Panc1 (cell line): ENCODE measurements around the gene PTPN18.

Experiments
- CTCF ChIP-seq: fragments of 450-650 bp; IDR thresholded peaks from 2 replicates; pipeline ENCODE4 v1.5.1; 2017; ENCODE audit warnings: mild to moderate bottlenecking
- POLR2AphosphoS5 ChIP-seq: IDR thresholded peaks from 2 replicates; pipeline ENCODE4 v1.6.1; 2012; ENCODE audit warnings: mild to moderate bottlenecking, low read depth, low read length, moderate library complexity
- REST ChIP-seq, 2 experiments: IDR thresholded peaks; 2 replicates each; pipeline ENCODE4 v1.6.1; 2011 to 2012; ENCODE audit warnings: low read depth in 2 of 2, control low read depth in 1 of 2, low read length in 1 of 2, mild to moderate bottlenecking in 1 of 2, moderate library complexity in 1 of 2; ENCODE audit not compliant: insufficient read depth in 1 of 2
- SIN3A ChIP-seq: IDR thresholded peaks from 2 replicates; pipeline ENCODE4 v1.6.1; 2012; ENCODE audit warnings: low read depth, mild to moderate bottlenecking, low read length, moderate library complexity, borderline replicate concordance; ENCODE audit not compliant: insufficient read depth
- TCF7L2 ChIP-seq: IDR thresholded peaks from 2 replicates; pipeline ENCODE4 v1.6.1; 2011; ENCODE audit warnings: mild to moderate bottlenecking, low read depth, low read length, inconsistent platforms

- TF ChIP-seq CTCF, result no peak
- no peak for TF ChIP-seq POLR2AphosphoS5
- no peak for TF ChIP-seq REST (IDR thresholded peaks at IDR 0.05; ENCODE audit: insufficient read depth in 1 of 2, low read depth in 2 of 2, low read length in 1 of 2)
- no peak for TF ChIP-seq TCF7L2
- TF ChIP-seq SIN3A, result no peak
These were observed 10.1 kb downstream of the PTPN18 start for GRCh38 chr2:130365963-130366362.
